ENCODE results near the gene ZBTB39. TPM values are rescaled to one million over a fixed set of nuclear protein-coding genes. Genes with fewer than 3 reads are reported as not detected.

Gene ZBTB39
- total RNA-seq, 1 donor from 2014 or later: 21.1 TPM

DNA sequence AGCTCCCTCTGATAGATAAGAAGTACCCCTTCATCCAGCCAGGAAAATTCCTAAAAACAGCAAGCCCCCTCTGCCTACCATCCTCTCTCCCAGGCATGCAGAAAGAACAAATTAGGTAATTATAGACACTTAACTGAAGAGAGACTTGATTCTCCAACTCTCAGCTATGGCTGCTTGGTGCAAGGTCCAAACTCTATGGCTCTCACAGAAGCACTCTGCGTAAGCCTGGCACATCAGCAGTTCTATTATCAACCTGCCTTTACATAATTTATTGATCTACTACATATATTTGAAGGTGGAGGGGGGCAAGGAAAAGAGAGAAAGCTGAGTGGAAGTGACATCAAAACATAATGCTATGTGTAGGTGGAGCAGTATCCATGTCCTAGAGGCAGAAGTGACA lies 44.7 kb upstream of the ZBTB39 start:
- Histone ChIP-seq H3K9me3 (ENCODE audit: low read depth) (no peaks in the 10 kb centered on the region), H2AFZ (replicated peaks) (no peak overlapping the region), H3K36me3 (no peaks in the 10 kb centered on the region), H3K4me2 (no peak overlapping the region), H3K4me1 (no peaks in the 10 kb centered on the region), H3K79me2 (ENCODE audit: low read depth) (no peaks in the 10 kb centered on the region), H3K27me3 (no peaks in the 10 kb centered on the region), H3K9ac (no peak overlapping the region), H4K20me1 (ENCODE audit: low read depth) (no peaks in the 10 kb centered on the region), H3K27ac (no peak overlapping the region), H3F3A (ENCODE audit: low read depth) (peaks cover 14% of the 10 kb centered on the region), H3K4me3 (no peak overlapping the region)
- H3K27ac Mint-ChIP-seq: no peak overlapping the region
- DNase-seq (ENCODE audit: low spot score): no peak
- H3K9me3 Mint-ChIP-seq: no peaks in the 10 kb centered on the region
- H3K4me1 Mint-ChIP-seq: no peaks in the 10 kb centered on the region
- H3K4me3 Mint-ChIP-seq: no peak overlapping the region
- no peaks in the 10 kb centered on the region for H3K36me3 Mint-ChIP-seq
- TF ChIP-seq EZH2phosphoT487 (IDR thresholded peaks at IDR 0.05): no peak
- TF ChIP-seq, protein P1, sequence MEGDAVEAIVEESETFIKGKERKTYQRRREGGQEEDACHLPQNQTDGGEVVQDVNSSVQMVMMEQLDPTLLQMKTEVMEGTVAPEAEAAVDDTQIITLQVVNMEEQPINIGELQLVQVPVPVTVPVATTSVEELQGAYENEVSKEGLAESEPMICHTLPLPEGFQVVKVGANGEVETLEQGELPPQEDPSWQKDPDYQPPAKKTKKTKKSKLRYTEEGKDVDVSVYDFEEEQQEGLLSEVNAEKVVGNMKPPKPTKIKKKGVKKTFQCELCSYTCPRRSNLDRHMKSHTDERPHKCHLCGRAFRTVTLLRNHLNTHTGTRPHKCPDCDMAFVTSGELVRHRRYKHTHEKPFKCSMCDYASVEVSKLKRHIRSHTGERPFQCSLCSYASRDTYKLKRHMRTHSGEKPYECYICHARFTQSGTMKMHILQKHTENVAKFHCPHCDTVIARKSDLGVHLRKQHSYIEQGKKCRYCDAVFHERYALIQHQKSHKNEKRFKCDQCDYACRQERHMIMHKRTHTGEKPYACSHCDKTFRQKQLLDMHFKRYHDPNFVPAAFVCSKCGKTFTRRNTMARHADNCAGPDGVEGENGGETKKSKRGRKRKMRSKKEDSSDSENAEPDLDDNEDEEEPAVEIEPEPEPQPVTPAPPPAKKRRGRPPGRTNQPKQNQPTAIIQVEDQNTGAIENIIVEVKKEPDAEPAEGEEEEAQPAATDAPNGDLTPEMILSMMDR (IDR thresholded peaks at IDR 0.05): no peak
- TF ChIP-seq EZH2 (IDR thresholded peaks at IDR 0.05): no peak
- peaks cover 8% of the 10 kb centered on the region for H3K27me3 Mint-ChIP-seq (ENCODE audit: insufficient read depth, low read depth)

DNA sequence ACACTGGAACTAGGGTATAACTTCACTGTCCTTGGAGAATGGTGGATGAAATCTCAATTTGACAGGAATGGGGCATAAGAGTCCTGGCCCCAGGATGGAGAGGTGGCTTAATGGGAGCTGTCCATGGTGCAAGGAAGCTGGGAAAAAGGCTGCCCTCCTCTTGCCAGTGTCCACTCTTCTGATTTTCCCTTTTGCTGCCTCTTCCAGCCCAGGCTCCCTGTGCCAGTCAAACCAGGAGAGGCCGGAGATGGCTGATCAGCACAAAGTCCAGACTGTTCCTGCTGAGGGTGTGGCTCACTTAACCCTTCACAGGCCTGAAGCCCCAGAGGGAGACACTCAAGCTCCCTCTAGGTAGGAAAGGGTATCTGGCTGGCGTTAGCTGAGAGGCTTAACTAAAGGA lies 43.5 kb upstream of the ZBTB39 start, which contains the start of gene MYO1A:
TSS of gene MYO1A (minus strand) at position 240 of the 400 bp plus-strand sequence. CDS start 1,806 bp downstream, outside the sequence.
- H3K9ac ChIP-seq: no peak within 1 kb of the TSS
- TF ChIP-seq EZH2phosphoT487 (IDR thresholded peaks at IDR 0.05) (no peak), EZH2 (IDR thresholded peaks at IDR 0.05) (no peak)
- TF ChIP-seq, protein P1 (IDR thresholded peaks at IDR 0.05): no peak
- H3K27ac ChIP-seq: no peak within 1 kb of the TSS
- H3K36me3 ChIP-seq: no peaks in the 10 kb centered on the region
- H3F3A ChIP-seq (ENCODE audit: low read depth): peaks cover 11% of the 10 kb centered on the region
- H3K9me3 Mint-ChIP-seq: no peaks in the 10 kb centered on the region
- H3K4me1 Mint-ChIP-seq: no peaks in the 10 kb centered on the region
- H3K4me1 ChIP-seq: no peaks in the 10 kb centered on the region
- no peak within 1 kb of the TSS for H3K4me3 Mint-ChIP-seq
- no peak within 1 kb of the TSS for H2AFZ ChIP-seq (replicated peaks)
- DNase-seq (ENCODE audit: low spot score): peak; percentile 48
- no peaks in the 10 kb centered on the region for H3K36me3 Mint-ChIP-seq
- H3K9me3 ChIP-seq (ENCODE audit: low read depth): no peaks in the 10 kb centered on the region
- no peak within 1 kb of the TSS for H3K4me2 ChIP-seq
- H3K27me3 Mint-ChIP-seq (ENCODE audit: insufficient read depth, low read depth): peaks cover 12% of the 10 kb centered on the region
- H3K27me3 ChIP-seq: no peaks in the 10 kb centered on the region
- H3K79me2 ChIP-seq (ENCODE audit: low read depth): no peaks in the 10 kb centered on the region
- H4K20me1 ChIP-seq (ENCODE audit: low read depth): no peaks in the 10 kb centered on the region
- no peak within 1 kb of the TSS for H3K27ac Mint-ChIP-seq
- no peak within 1 kb of the TSS for H3K4me3 ChIP-seq

DNA sequence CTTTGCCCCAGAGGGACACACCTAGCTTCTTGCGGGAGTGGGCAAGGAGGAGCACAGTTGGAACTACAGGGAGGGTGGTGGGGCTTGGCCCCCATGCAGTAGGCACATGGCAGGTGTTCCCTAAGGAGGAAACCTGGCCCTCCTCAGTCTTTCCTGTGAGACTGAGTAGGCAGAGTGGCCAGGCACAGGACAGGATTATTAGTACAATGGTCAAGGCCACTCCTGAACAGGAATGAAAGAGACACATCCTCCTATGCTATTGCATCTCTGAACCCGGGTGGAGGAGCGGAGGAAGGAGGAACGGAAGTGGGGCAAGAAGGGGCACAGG lies 42.7 kb upstream of the ZBTB39 start:
- Histone ChIP-seq H3K4me3 (no peak overlapping the region), H3K36me3 (no peaks in the 10 kb centered on the region), H4K20me1 (ENCODE audit: low read depth) (no peaks in the 10 kb centered on the region), H3K4me2 (no peak overlapping the region), H2AFZ (replicated peaks) (no peak overlapping the region), H3K9me3 (ENCODE audit: low read depth) (no peaks in the 10 kb centered on the region), H3K79me2 (ENCODE audit: low read depth) (no peaks in the 10 kb centered on the region), H3K9ac (no peak overlapping the region), H3K4me1 (no peaks in the 10 kb centered on the region), H3K27me3 (no peaks in the 10 kb centered on the region), H3F3A (ENCODE audit: low read depth) (peaks cover 11% of the 10 kb centered on the region), H3K27ac (no peak overlapping the region)
- DNase-seq (ENCODE audit: low spot score): no peak
- no peak overlapping the region for H3K27ac Mint-ChIP-seq
- peaks cover 12% of the 10 kb centered on the region for H3K27me3 Mint-ChIP-seq (ENCODE audit: insufficient read depth, low read depth)
- no peaks in the 10 kb centered on the region for H3K4me1 Mint-ChIP-seq
- TF ChIP-seq EZH2phosphoT487 (IDR thresholded peaks at IDR 0.05): no peak
- TF ChIP-seq EZH2 (IDR thresholded peaks at IDR 0.05): no peak
- TF ChIP-seq, protein P1 (IDR thresholded peaks at IDR 0.05): no peak
- no peaks in the 10 kb centered on the region for H3K36me3 Mint-ChIP-seq
- H3K9me3 Mint-ChIP-seq: no peaks in the 10 kb centered on the region
- H3K4me3 Mint-ChIP-seq: no peak overlapping the region
